Measurements from ENCODE around the gene PTPRZ1.

GRCh38 chr7:122094549-122094948 lies 221.6 kb downstream of the PTPRZ1 start:
- TF ChIP-seq TSHZ2 (CRISPR knock-in tag; IDR thresholded peaks at IDR 0.05) = no peak
- TF ChIP-seq PATZ1 (CRISPR knock-in tag; IDR thresholded peaks at IDR 0.05; ENCODE audit: borderline replicate concordance) = no peak
- TF ChIP-seq RARB (CRISPR knock-in tag; IDR thresholded peaks at IDR 0.05) = no peak
- no peak for TF ChIP-seq ZFP30 (CRISPR knock-in tag; IDR thresholded peaks at IDR 0.05)
- no peak for TF ChIP-seq PPARA (CRISPR knock-in tag; IDR thresholded peaks at IDR 0.05; ENCODE audit: borderline replicate concordance)

Measured in SK-N-SH treated with all-trans-retinoic acid at 6 μM for 48 hours (cell line).